OCI-LY3 (cell line): Measurements from ENCODE around the gene ARF1.

Experiments used
- CTCF ChIP-seq: fragments of 200-600, 300-600 bp; sonication (generic); IDR thresholded peaks from 2 replicates; pipeline ENCODE4 v1.5.1; 2014; ENCODE audit warnings: antibody characterized with exemption, low read length, low read depth
- EZH2phosphoT487 ChIP-seq: fragments of 200-600 bp; shearing (Covaris generic); IDR thresholded peaks from 2 replicates; pipeline ENCODE4 v1.6.1; 2018; ENCODE audit warnings: antibody characterized with exemption, mixed run types, low read depth

GRCh38 chr1:228038387-228039005 lies 44.0 kb upstream of the ARF1 start:
- TF ChIP-seq CTCF, result no peak
- TF ChIP-seq EZH2phosphoT487, result no peak
